ENCODE measurements around the gene POLR2F.

Gene POLR2F

DNA sequence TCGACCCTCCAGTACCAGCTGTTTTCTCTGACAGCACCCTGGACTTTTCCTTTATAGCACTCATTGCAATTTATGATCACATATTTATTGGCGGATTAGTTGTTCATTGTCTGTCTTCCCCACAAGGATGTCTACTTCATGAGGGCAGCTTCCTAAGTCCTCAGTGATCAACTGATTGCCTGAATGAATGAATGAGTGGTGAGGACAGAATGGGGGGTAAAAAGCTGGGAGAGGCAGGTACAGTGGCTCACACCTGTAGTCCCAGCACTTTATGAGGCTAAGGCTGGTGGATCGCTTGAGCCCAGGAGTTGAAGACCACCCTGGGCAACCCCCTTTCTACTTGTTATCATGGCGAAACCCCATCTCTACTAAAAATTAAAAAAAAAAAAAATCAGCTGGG, 42.0 kb downstream of the POLR2F start:
- H4K91ac ChIP-seq (ENCODE audit: low read depth, low read length, poor library complexity), result no peak overlapping the region
- no peaks in the 10 kb centered on the region for H3K27me3 ChIP-seq (ENCODE audit: control insufficient read depth in 3 of 3, insufficient read depth in 3 of 3, low read depth in 1 of 3, low read length in 3 of 3)
- H3K14ac ChIP-seq (ENCODE audit: low read length), result no peak overlapping the region
- H2AK5ac ChIP-seq (ENCODE audit: low read depth, low read length), result no peak overlapping the region
- H3K27ac ChIP-seq (replicated peaks; ENCODE audit: low read length), result no peak overlapping the region
- peaks cover 5 to 18% of the 10 kb centered on the region in 2 donors for H3K4me1 ChIP-seq (ENCODE audit: control insufficient read depth in 2 of 2, insufficient read depth in 1 of 2, low read depth in 1 of 2, low read length in 2 of 2)
- H2BK15ac ChIP-seq (ENCODE audit: low read length), result no peak overlapping the region
- H2BK120ac ChIP-seq (ENCODE audit: low read depth, low read length), result no peak overlapping the region
- WGBS, 2 donors (ENCODE audit: extremely low coverage in 2 of 2, insufficient read length in 2 of 2, insufficient replicate concordance in 1 of 2), result no CpG with 5 or more reads among the region's 4 CpGs
- no peak overlapping the region for H3K9ac ChIP-seq (ENCODE audit: low read depth, low read length, poor library complexity)
- no peak overlapping the region for H3K4me2 ChIP-seq (ENCODE audit: insufficient read depth, low read length, poor library complexity, severe bottlenecking)
- no peak overlapping the region for H3K4me3 ChIP-seq (ENCODE audit: low read length in 2 of 2)
- H4K8ac ChIP-seq (ENCODE audit: low read depth, low read length), result no peak overlapping the region
- peaks cover 2% of the 10 kb centered on the region for H3K79me1 ChIP-seq (ENCODE audit: low read depth, low read length)
- no peak overlapping the region for H3K4ac ChIP-seq (ENCODE audit: low read length)
- H2BK5ac ChIP-seq (ENCODE audit: low read length), result no peak overlapping the region
- DNase-seq (ENCODE audit: low spot score), result no peak
- H3K18ac ChIP-seq (ENCODE audit: low read length), result no peak overlapping the region
- H3K23ac ChIP-seq (ENCODE audit: low read depth, low read length, poor library complexity), result no peak overlapping the region
- H2AFZ ChIP-seq (ENCODE audit: low read length), result no peak overlapping the region
- H2BK12ac ChIP-seq (ENCODE audit: low read length), result no peak overlapping the region
- H3K9me3 ChIP-seq (replicated peaks in 1 of 2; ENCODE audit: control insufficient read depth in 2 of 2, insufficient read depth in 1 of 2, low read depth in 1 of 2, low read length in 2 of 2), result no peaks in the 10 kb centered on the region
- H3K36me3 ChIP-seq (replicated peaks in 1 of 2; ENCODE audit: control insufficient read depth in 2 of 2, insufficient read depth in 2 of 2, low read length in 2 of 2), result no peaks in the 10 kb centered on the region

GRCh38 chr22:37996079-37996478, 42.6 kb downstream of the POLR2F start:
- no peak overlapping the region for H2BK5ac ChIP-seq (ENCODE audit: low read length)
- H3K4me2 ChIP-seq (ENCODE audit: insufficient read depth, low read length, poor library complexity, severe bottlenecking), result no peak overlapping the region
- peaks cover 5 to 18% of the 10 kb centered on the region in 2 donors for H3K4me1 ChIP-seq (ENCODE audit: control insufficient read depth in 2 of 2, insufficient read depth in 1 of 2, low read depth in 1 of 2, low read length in 2 of 2)
- no peaks in the 10 kb centered on the region for H3K36me3 ChIP-seq (replicated peaks in 1 of 2; ENCODE audit: control insufficient read depth in 2 of 2, insufficient read depth in 2 of 2, low read length in 2 of 2)
- H3K4ac ChIP-seq (ENCODE audit: low read length), result no peak overlapping the region
- no peak overlapping the region for H3K27ac ChIP-seq (replicated peaks; ENCODE audit: low read length)
- no peak overlapping the region for H2BK120ac ChIP-seq (ENCODE audit: low read depth, low read length)
- no peak overlapping the region for H4K8ac ChIP-seq (ENCODE audit: low read depth, low read length)
- no peak overlapping the region for H3K14ac ChIP-seq (ENCODE audit: low read length)
- H3K79me1 ChIP-seq (ENCODE audit: low read depth, low read length), result peaks cover 2% of the 10 kb centered on the region
- no peak overlapping the region for H4K91ac ChIP-seq (ENCODE audit: low read depth, low read length, poor library complexity)
- WGBS, 2 donors (ENCODE audit: extremely low coverage in 2 of 2, insufficient read length in 2 of 2, insufficient replicate concordance in 1 of 2), result no CpG with 5 or more reads among the region's 4 CpGs
- H3K27me3 ChIP-seq (ENCODE audit: control insufficient read depth in 3 of 3, insufficient read depth in 3 of 3, low read depth in 1 of 3, low read length in 3 of 3), result no peaks in the 10 kb centered on the region
- no peak overlapping the region for H3K23ac ChIP-seq (ENCODE audit: low read depth, low read length, poor library complexity)
- H2AFZ ChIP-seq (ENCODE audit: low read length), result no peak overlapping the region
- no peak for DNase-seq (ENCODE audit: low spot score)
- H3K9me3 ChIP-seq (replicated peaks in 1 of 2; ENCODE audit: control insufficient read depth in 2 of 2, insufficient read depth in 1 of 2, low read depth in 1 of 2, low read length in 2 of 2), result no peaks in the 10 kb centered on the region
- H3K9ac ChIP-seq (ENCODE audit: low read depth, low read length, poor library complexity), result no peak overlapping the region
- peak overlapping the region; percentile 73 for H2BK15ac ChIP-seq (ENCODE audit: low read length)
- no peak overlapping the region for H3K18ac ChIP-seq (ENCODE audit: low read length)
- no peak overlapping the region for H3K4me3 ChIP-seq (ENCODE audit: low read length in 2 of 2)
- H2BK12ac ChIP-seq (ENCODE audit: low read length), result no peak overlapping the region
- no peak overlapping the region for H2AK5ac ChIP-seq (ENCODE audit: low read depth, low read length)

- Histone ChIP-seq H3K36me3 (replicated peaks in 1 of 2; ENCODE audit: control insufficient read depth in 2 of 2, insufficient read depth in 2 of 2, low read length in 2 of 2) (no peaks in the 10 kb centered on the region), H3K18ac (ENCODE audit: low read length) (peak overlapping the region; percentile 65), H3K27me3 (ENCODE audit: control insufficient read depth in 3 of 3, insufficient read depth in 3 of 3, low read depth in 1 of 3, low read length in 3 of 3) (no peaks in the 10 kb centered on the region), H2AFZ (ENCODE audit: low read length) (no peak overlapping the region), H3K14ac (ENCODE audit: low read length) (peak overlapping the region; percentile 63), H3K4ac (ENCODE audit: low read length) (no peak overlapping the region), H3K79me1 (ENCODE audit: low read depth, low read length) (peaks cover under 1% of the 10 kb centered on the region), H2AK5ac (ENCODE audit: low read depth, low read length) (no peak overlapping the region), H3K4me1 (ENCODE audit: control insufficient read depth in 2 of 2, insufficient read depth in 1 of 2, low read depth in 1 of 2, low read length in 2 of 2) (peaks cover 5 to 16% of the 10 kb centered on the region in 2 donors), H2BK15ac (ENCODE audit: low read length) (peak overlapping the region; percentile 73), H3K9me3 (replicated peaks in 1 of 2; ENCODE audit: control insufficient read depth in 2 of 2, insufficient read depth in 1 of 2, low read depth in 1 of 2, low read length in 2 of 2) (no peaks in the 10 kb centered on the region), H3K9ac (ENCODE audit: low read depth, low read length, poor library complexity) (no peak overlapping the region), H3K27ac (replicated peaks; ENCODE audit: low read length) (no peak overlapping the region), H2BK120ac (ENCODE audit: low read depth, low read length) (no peak overlapping the region), H2BK5ac (ENCODE audit: low read length) (no peak overlapping the region), H3K23ac (ENCODE audit: low read depth, low read length, poor library complexity) (no peak overlapping the region), H4K91ac (ENCODE audit: low read depth, low read length, poor library complexity) (no peak overlapping the region), H3K4me3 (ENCODE audit: low read length in 2 of 2) (no peak overlapping the region), H3K4me2 (ENCODE audit: insufficient read depth, low read length, poor library complexity, severe bottlenecking) (no peak overlapping the region), H4K8ac (ENCODE audit: low read depth, low read length) (no peak overlapping the region), H2BK12ac (ENCODE audit: low read length) (peak overlapping the region; percentile 88)
- DNase-seq (ENCODE audit: low spot score), result no peak
- no CpG with 5 or more reads among the region's 8 CpGs for WGBS, 2 donors (ENCODE audit: extremely low coverage in 2 of 2, insufficient read length in 2 of 2, insufficient replicate concordance in 1 of 2)
These were observed 43.2 kb downstream of the POLR2F start for GRCh38 chr22:37996515-37997246.

DNA sequence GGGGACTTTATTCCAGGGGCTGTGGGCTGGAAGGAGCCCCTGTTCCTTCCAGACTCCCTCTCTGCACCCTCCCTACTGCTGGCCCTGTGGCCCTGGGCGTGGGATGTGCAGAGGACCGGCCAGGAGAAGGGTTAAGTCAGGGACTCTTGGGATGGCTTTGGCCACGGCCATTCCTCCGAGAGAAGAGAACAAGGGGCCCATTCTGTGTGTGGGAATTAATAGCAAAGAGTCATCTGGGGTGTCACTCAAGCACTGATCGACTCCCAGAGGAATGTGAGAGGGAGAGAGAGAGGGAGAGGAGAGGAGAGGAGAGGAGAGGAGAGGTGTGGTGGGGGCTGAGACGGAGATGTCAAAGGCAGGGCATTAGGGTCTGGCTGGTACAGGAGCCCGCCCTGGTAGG, 45.0 kb downstream of the POLR2F start:
- no peak overlapping the region for H2BK120ac ChIP-seq (ENCODE audit: low read depth, low read length)
- peak overlapping the region; percentile 30 for H2BK5ac ChIP-seq (ENCODE audit: low read length)
- H3K14ac ChIP-seq (ENCODE audit: low read length), result no peak overlapping the region
- no peak overlapping the region for H3K9ac ChIP-seq (ENCODE audit: low read depth, low read length, poor library complexity)
- no peak overlapping the region for H3K4ac ChIP-seq (ENCODE audit: low read length)
- peak overlapping the region; percentile 86 for H3K18ac ChIP-seq (ENCODE audit: low read length)
- H3K4me1 ChIP-seq (ENCODE audit: control insufficient read depth in 2 of 2, insufficient read depth in 1 of 2, low read depth in 1 of 2, low read length in 2 of 2), result peaks cover 5 to 15% of the 10 kb centered on the region in 2 donors
- no peak overlapping the region for H2BK12ac ChIP-seq (ENCODE audit: low read length)
- H3K4me3 ChIP-seq (ENCODE audit: low read length in 2 of 2), result no peak overlapping the region
- H2AK5ac ChIP-seq (ENCODE audit: low read depth, low read length), result peak overlapping the region; percentile 96
- no peak for DNase-seq (ENCODE audit: low spot score)
- H4K91ac ChIP-seq (ENCODE audit: low read depth, low read length, poor library complexity), result no peak overlapping the region
- H3K27me3 ChIP-seq (ENCODE audit: control insufficient read depth in 3 of 3, insufficient read depth in 3 of 3, low read depth in 1 of 3, low read length in 3 of 3), result no peaks in the 10 kb centered on the region
- H3K23ac ChIP-seq (ENCODE audit: low read depth, low read length, poor library complexity), result no peak overlapping the region
- H3K27ac ChIP-seq (replicated peaks; ENCODE audit: low read length), result no peak overlapping the region
- H2AFZ ChIP-seq (ENCODE audit: low read length), result no peak overlapping the region
- H3K9me3 ChIP-seq (replicated peaks in 1 of 2; ENCODE audit: control insufficient read depth in 2 of 2, insufficient read depth in 1 of 2, low read depth in 1 of 2, low read length in 2 of 2), result no peaks in the 10 kb centered on the region
- H3K4me2 ChIP-seq (ENCODE audit: insufficient read depth, low read length, poor library complexity, severe bottlenecking), result no peak overlapping the region
- no peak overlapping the region for H4K8ac ChIP-seq (ENCODE audit: low read depth, low read length)
- no CpG with 5 or more reads among the region's 7 CpGs for WGBS, 2 donors (ENCODE audit: extremely low coverage in 2 of 2, insufficient read length in 2 of 2, insufficient replicate concordance in 1 of 2)
- peak overlapping the region; percentile 72 for H2BK15ac ChIP-seq (ENCODE audit: low read length)
- H3K79me1 ChIP-seq (ENCODE audit: low read depth, low read length), result no peaks in the 10 kb centered on the region
- H3K36me3 ChIP-seq (replicated peaks in 1 of 2; ENCODE audit: control insufficient read depth in 2 of 2, insufficient read depth in 2 of 2, low read length in 2 of 2), result no peaks in the 10 kb centered on the region

Data from neuronal stem cell (in vitro differentiated cells).